Measurements from ENCODE around the gene ASNS. TPM values are rescaled to one million over a fixed set of nuclear protein-coding genes. Genes with fewer than 3 reads are reported as not detected.

The ASNS gene
- total RNA-seq, 1 experiment from 2014 or later = 378 TPM

GRCh38 chr7:97845622-97846203 lies 26.5 kb downstream of the ASNS start:
- peak; percentile 35 for DNase-seq (ENCODE audit: extremely low read depth, low read depth)

GRCh38 chr7:97844036-97844435 lies 28.2 kb downstream of the ASNS start:
- no peak for DNase-seq (ENCODE audit: extremely low read depth, low read depth)

DNA sequence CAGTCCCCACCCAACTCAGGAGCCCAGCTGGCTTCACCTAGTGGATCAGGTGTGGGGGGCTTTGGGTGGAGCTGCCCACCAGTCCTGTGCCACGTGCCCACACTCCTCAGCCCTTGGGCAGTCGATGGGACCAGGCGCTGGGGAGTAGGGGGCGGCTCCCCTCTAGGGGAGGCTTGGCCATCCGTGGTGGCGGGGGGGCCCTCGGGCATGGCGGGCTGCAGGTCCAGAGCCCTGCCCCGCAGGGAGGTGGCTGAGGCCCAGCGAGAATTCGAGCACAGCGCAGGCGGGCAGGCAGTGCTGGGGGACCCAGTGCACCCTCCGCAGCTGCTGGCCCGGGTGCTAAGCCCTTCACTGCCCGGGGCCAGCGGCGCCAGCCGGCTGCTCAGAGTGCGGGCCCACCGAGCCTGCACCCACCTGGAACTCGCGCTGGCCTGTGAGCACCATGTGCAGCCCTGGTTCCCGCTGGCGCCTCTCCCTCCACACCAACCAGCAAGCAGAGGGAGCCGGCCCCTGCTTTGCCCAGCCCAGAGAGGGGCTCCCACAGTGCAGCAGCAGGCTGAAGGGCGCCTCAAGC lies 29.3 kb downstream of the ASNS start:
- DNase-seq (ENCODE audit: extremely low read depth, low read depth) = no peak

DNA sequence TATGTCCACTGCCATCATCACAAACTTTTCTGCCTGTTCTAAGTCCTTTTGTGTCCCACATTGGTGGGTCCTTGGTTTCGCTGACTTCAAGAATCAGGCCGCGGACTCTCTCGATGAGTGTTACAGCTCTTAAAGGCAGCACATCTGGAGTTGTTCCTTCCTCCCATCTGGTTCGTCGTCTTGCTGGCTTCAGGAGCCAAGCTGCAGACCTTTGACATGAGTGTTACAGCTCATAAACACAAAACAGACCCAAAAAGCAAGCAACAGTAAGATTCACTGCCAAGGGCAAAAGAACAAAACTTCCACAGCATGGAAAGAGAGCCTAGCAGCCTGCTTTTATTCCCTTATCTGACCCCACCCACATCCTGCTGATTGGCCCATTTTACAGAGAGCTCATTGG lies 30.2 kb downstream of the ASNS start:
- no peak for DNase-seq (ENCODE audit: extremely low read depth, low read depth)

- DNase-seq (ENCODE audit: extremely low read depth, low read depth) = peak; percentile 55
These were observed 36.7 kb downstream of the ASNS start for GRCh38 chr7:97835296-97836138.

DNA sequence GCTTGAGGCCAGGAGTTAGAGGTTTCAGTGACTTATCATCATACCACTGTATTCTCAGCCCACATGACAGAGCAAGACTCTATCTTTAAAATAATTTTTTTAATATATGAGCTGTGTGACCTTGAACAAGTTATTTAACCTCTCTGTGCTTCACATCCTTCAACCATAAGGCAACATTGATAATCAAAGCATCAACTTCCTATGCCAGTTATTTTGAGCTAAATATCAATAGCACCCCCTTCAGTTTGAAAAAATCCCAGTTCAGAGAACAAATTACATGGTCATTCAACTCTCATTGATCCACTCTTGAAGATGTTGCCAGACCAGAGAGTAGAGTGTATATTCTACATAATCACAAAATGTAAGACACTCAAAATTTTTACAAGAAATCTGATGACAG lies 53.0 kb downstream of the ASNS start:
- DNase-seq (ENCODE audit: extremely low read depth, low read depth) = peak; percentile 12

DNA sequence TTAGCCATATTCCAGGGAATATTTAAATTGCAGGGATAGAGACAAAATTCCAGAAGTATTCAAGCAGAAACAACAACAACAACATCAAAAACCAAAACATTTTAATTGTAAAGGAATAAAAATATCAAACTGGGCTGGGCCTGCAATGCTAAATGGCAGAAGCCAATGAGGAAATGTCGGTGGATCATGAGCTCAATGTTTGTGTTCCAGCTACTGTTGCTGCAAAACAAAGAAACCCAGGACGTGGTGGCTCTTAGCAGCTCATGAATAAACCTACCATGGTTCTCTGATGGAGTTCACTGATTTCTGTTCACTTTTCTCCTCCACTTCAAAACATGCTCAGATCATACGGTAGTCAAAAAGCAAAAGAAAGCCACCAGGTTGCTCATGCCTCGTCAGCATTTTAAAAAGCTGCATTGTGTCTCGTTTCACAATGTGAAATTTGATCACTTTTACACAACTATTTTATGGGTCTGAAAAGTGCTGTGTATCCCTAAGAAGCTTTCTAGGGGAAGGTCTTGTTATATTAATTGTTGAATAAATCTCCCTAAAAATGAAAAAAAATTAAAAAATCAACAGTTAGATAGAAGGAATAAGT lies 54.0 kb downstream of the ASNS start:
- DNase-seq (ENCODE audit: extremely low read depth, low read depth) = no peak

Small RNAs within 50 kb of the gene (small RNA-seq; reads per million reads assigned to genes)
- gene AC005326.1 = 0 reads per million in 2 experiments
- 0 reads per million in 2 experiments for gene AC079781.2
- 0 reads per million in 2 experiments for gene SNRPCP9

Other genes with a start within 250 kb of the ASNS start
- not detected in 2 replicates for gene TAC1, start 140.3 kb downstream of the ASNS start, total RNA-seq (2014; rRNA removed; shearing (Covaris generic))
- not detected in 2 replicates for gene OCM2, start 117.8 kb upstream of the ASNS start, total RNA-seq (2014; rRNA removed; shearing (Covaris generic))
- gene LMTK2, start 234.5 kb upstream of the ASNS start, total RNA-seq (2014; rRNA removed; shearing (Covaris generic)) = 12.0 and 13.3 TPM in 2 replicates

Measured in NCI-H460 (cell line).